Measurements from ENCODE around the gene FLVCR1.

The FLVCR1 gene

DNA sequence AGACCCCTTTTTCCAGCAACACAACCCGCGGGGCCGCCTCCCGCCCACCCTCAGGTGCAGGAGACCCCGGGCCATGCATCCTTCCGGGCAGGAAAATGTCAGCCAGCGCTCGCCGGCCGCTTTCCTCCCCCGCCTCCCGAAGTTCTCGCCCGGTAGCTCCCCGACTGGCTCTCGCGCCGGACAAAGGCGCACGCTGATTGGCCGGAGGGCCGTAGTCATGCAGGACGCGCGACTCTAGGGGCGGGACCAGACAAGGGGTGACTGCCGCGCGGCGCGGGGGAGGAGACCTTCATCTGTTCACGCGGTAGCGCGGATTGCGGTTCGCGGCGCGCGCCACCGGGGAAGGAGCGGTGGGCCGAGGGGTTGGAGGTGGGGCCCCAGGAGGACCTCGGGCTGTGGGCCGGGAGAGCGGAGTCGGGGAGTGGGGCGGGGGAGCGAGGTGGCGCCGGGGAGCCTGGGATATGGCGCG lies at the start of gene FLVCR1:
Gene FLVCR1, plus strand, starts transcription at position 284 of the 469 bp plus-strand sequence. Its CDS starts 178 bp downstream, at position 462.
- H3K27me3 ChIP-seq (ENCODE audit: control insufficient read depth in 1 of 2, insufficient read depth in 2 of 2, low read length in 2 of 2), result no peaks in the 10 kb centered on the region
- H3K36me3 ChIP-seq (ENCODE audit: insufficient read depth, low read length), result no peaks in the 10 kb centered on the region
- no peaks in the 10 kb centered on the region for H3K9me3 ChIP-seq (ENCODE audit: low read length)
- peak within 1 kb of the TSS; percentile 68 for H3K9ac ChIP-seq (ENCODE audit: low read length)
- H3K4me3 ChIP-seq (ENCODE audit: low read depth in 1 of 2, low read length in 2 of 2), result peak within 1 kb of the TSS; percentile 84 to 100
- H3K4me1 ChIP-seq (ENCODE audit: insufficient read depth, low read length), result peaks cover 19% of the 10 kb centered on the region
- H3K27ac ChIP-seq (ENCODE audit: low read depth, low read length), result peak within 1 kb of the TSS; percentile 96

GRCh38 chr1:212814537-212815334 lies 43.3 kb upstream of the FLVCR1 start:
- Histone ChIP-seq H3K27ac (ENCODE audit: low read depth, low read length) (no peak overlapping the region), H3K4me1 (ENCODE audit: insufficient read depth, low read length) (peaks cover 5% of the 10 kb centered on the region), H3K9ac (ENCODE audit: low read length) (no peak overlapping the region), H3K4me3 (ENCODE audit: low read depth in 1 of 2, low read length in 2 of 2) (no peak overlapping the region), H3K9me3 (ENCODE audit: low read length) (no peaks in the 10 kb centered on the region), H3K27me3 (ENCODE audit: control insufficient read depth in 1 of 2, insufficient read depth in 2 of 2, low read length in 2 of 2) (no peaks in the 10 kb centered on the region), H3K36me3 (ENCODE audit: insufficient read depth, low read length) (no peaks in the 10 kb centered on the region)

GRCh38 chr1:212816567-212817278 lies 41.4 kb upstream of the FLVCR1 start:
- Histone ChIP-seq H3K27me3 (ENCODE audit: control insufficient read depth in 1 of 2, insufficient read depth in 2 of 2, low read length in 2 of 2) (no peaks in the 10 kb centered on the region), H3K9ac (ENCODE audit: low read length) (no peak overlapping the region), H3K27ac (ENCODE audit: low read depth, low read length) (no peak overlapping the region), H3K4me3 (ENCODE audit: low read depth in 1 of 2, low read length in 2 of 2) (no peak overlapping the region), H3K9me3 (ENCODE audit: low read length) (no peaks in the 10 kb centered on the region), H3K4me1 (ENCODE audit: insufficient read depth, low read length) (peaks cover 5% of the 10 kb centered on the region), H3K36me3 (ENCODE audit: insufficient read depth, low read length) (no peaks in the 10 kb centered on the region)

- H3K36me3 ChIP-seq (ENCODE audit: insufficient read depth, low read length), result no peaks in the 10 kb centered on the region
- no peaks in the 10 kb centered on the region for H3K9me3 ChIP-seq (ENCODE audit: low read length)
- H3K4me1 ChIP-seq (ENCODE audit: insufficient read depth, low read length), result peaks cover 3% of the 10 kb centered on the region
- H3K27me3 ChIP-seq (ENCODE audit: control insufficient read depth in 1 of 2, insufficient read depth in 2 of 2, low read length in 2 of 2), result no peaks in the 10 kb centered on the region
- H3K27ac ChIP-seq (ENCODE audit: low read depth, low read length), result no peak overlapping the region
- H3K9ac ChIP-seq (ENCODE audit: low read length), result no peak overlapping the region
- no peak overlapping the region for H3K4me3 ChIP-seq (ENCODE audit: low read depth in 1 of 2, low read length in 2 of 2)
These were observed 38.3 kb upstream of the FLVCR1 start for GRCh38 chr1:212819726-212820125.

DNA sequence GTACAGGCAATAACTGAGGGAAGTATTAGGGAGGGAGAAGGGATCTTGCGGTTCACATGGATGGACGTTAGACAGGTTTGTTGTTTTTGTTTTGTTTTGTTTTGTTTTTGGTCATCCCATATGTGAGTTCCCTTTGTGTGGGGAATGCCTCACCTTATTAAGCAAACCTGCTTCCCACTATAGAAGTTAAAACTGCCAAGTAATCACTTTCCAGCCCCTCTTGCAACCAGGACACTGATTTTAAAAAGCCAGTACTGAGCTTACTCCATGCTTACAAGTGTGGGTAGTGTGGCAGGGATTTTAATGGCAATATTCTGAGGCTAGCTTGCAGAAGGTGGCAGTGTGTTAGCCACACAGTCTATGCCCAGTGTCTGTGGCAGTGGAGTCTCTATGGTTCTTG lies 37.1 kb upstream of the FLVCR1 start:
- Histone ChIP-seq H3K27me3 (ENCODE audit: control insufficient read depth in 1 of 2, insufficient read depth in 2 of 2, low read length in 2 of 2) (no peaks in the 10 kb centered on the region), H3K9ac (ENCODE audit: low read length) (no peak overlapping the region), H3K4me3 (ENCODE audit: low read depth in 1 of 2, low read length in 2 of 2) (no peak overlapping the region), H3K36me3 (ENCODE audit: insufficient read depth, low read length) (no peaks in the 10 kb centered on the region), H3K4me1 (ENCODE audit: insufficient read depth, low read length) (no peaks in the 10 kb centered on the region), H3K9me3 (ENCODE audit: low read length) (no peaks in the 10 kb centered on the region), H3K27ac (ENCODE audit: low read depth, low read length) (no peak overlapping the region)

GRCh38 chr1:212822956-212823355 lies 35.1 kb upstream of the FLVCR1 start:
- Histone ChIP-seq H3K9me3 (ENCODE audit: low read length) (no peaks in the 10 kb centered on the region), H3K4me3 (ENCODE audit: low read depth in 1 of 2, low read length in 2 of 2) (no peak overlapping the region), H3K36me3 (ENCODE audit: insufficient read depth, low read length) (no peaks in the 10 kb centered on the region), H3K27me3 (ENCODE audit: control insufficient read depth in 1 of 2, insufficient read depth in 2 of 2, low read length in 2 of 2) (no peaks in the 10 kb centered on the region), H3K4me1 (ENCODE audit: insufficient read depth, low read length) (no peaks in the 10 kb centered on the region), H3K9ac (ENCODE audit: low read length) (no peak overlapping the region), H3K27ac (ENCODE audit: low read depth, low read length) (no peak overlapping the region)

GRCh38 chr1:212824201-212824600 lies 33.9 kb upstream of the FLVCR1 start:
- no peaks in the 10 kb centered on the region for H3K36me3 ChIP-seq (ENCODE audit: insufficient read depth, low read length)
- no peaks in the 10 kb centered on the region for H3K27me3 ChIP-seq (ENCODE audit: control insufficient read depth in 1 of 2, insufficient read depth in 2 of 2, low read length in 2 of 2)
- H3K9ac ChIP-seq (ENCODE audit: low read length), result no peak overlapping the region
- no peak overlapping the region for H3K4me3 ChIP-seq (ENCODE audit: low read depth in 1 of 2, low read length in 2 of 2)
- H3K27ac ChIP-seq (ENCODE audit: low read depth, low read length), result no peak overlapping the region
- no peaks in the 10 kb centered on the region for H3K4me1 ChIP-seq (ENCODE audit: insufficient read depth, low read length)
- no peaks in the 10 kb centered on the region for H3K9me3 ChIP-seq (ENCODE audit: low read length)

- H3K27me3 ChIP-seq (ENCODE audit: control insufficient read depth in 1 of 2, insufficient read depth in 2 of 2, low read length in 2 of 2), result no peaks in the 10 kb centered on the region
- H3K9me3 ChIP-seq (ENCODE audit: low read length), result no peaks in the 10 kb centered on the region
- no peak overlapping the region for H3K4me3 ChIP-seq (ENCODE audit: low read depth in 1 of 2, low read length in 2 of 2)
- H3K9ac ChIP-seq (ENCODE audit: low read length), result no peak overlapping the region
- no peaks in the 10 kb centered on the region for H3K36me3 ChIP-seq (ENCODE audit: insufficient read depth, low read length)
- no peak overlapping the region for H3K27ac ChIP-seq (ENCODE audit: low read depth, low read length)
- H3K4me1 ChIP-seq (ENCODE audit: insufficient read depth, low read length), result no peaks in the 10 kb centered on the region
These were observed 32.1 kb upstream of the FLVCR1 start for GRCh38 chr1:212825798-212826452.

GRCh38 chr1:212827171-212827776 lies 30.8 kb upstream of the FLVCR1 start:
- H3K36me3 ChIP-seq (ENCODE audit: insufficient read depth, low read length), result no peaks in the 10 kb centered on the region
- H3K9me3 ChIP-seq (ENCODE audit: low read length), result no peaks in the 10 kb centered on the region
- H3K4me3 ChIP-seq (ENCODE audit: low read depth in 1 of 2, low read length in 2 of 2), result no peak overlapping the region
- H3K4me1 ChIP-seq (ENCODE audit: insufficient read depth, low read length), result no peaks in the 10 kb centered on the region
- no peak overlapping the region for H3K9ac ChIP-seq (ENCODE audit: low read length)
- H3K27ac ChIP-seq (ENCODE audit: low read depth, low read length), result no peak overlapping the region
- H3K27me3 ChIP-seq (ENCODE audit: control insufficient read depth in 1 of 2, insufficient read depth in 2 of 2, low read length in 2 of 2), result no peaks in the 10 kb centered on the region

- H3K4me3 ChIP-seq (ENCODE audit: low read depth in 1 of 2, low read length in 2 of 2), result no peak overlapping the region
- H3K36me3 ChIP-seq (ENCODE audit: insufficient read depth, low read length), result no peaks in the 10 kb centered on the region
- H3K27me3 ChIP-seq (ENCODE audit: control insufficient read depth in 1 of 2, insufficient read depth in 2 of 2, low read length in 2 of 2), result no peaks in the 10 kb centered on the region
- no peaks in the 10 kb centered on the region for H3K4me1 ChIP-seq (ENCODE audit: insufficient read depth, low read length)
- H3K9me3 ChIP-seq (ENCODE audit: low read length), result no peaks in the 10 kb centered on the region
- H3K9ac ChIP-seq (ENCODE audit: low read length), result no peak overlapping the region
- no peak overlapping the region for H3K27ac ChIP-seq (ENCODE audit: low read depth, low read length)
These were observed 30.2 kb upstream of the FLVCR1 start for GRCh38 chr1:212827831-212828278.

DNA sequence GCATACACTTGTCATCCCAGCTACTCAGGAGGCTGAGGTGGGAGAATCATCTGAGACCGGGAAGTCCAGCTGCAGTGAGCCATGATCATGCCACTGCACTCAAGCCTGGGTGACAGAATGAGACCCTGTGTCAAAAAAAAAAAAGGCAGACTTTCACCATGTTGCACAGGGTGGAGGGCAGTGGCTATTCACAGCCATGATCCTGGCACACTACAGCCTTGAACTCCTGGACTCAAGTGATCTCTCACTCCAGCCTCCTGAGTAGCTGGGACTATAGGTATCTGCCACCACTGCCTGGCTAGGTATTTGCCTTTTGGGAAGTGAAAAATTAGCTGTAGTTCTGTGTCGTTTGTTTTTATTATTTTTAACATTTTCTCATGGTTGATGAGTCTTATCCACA lies 29.7 kb upstream of the FLVCR1 start:
- H3K27me3 ChIP-seq (ENCODE audit: control insufficient read depth in 1 of 2, insufficient read depth in 2 of 2, low read length in 2 of 2), result no peaks in the 10 kb centered on the region
- H3K36me3 ChIP-seq (ENCODE audit: insufficient read depth, low read length), result no peaks in the 10 kb centered on the region
- H3K4me1 ChIP-seq (ENCODE audit: insufficient read depth, low read length), result no peaks in the 10 kb centered on the region
- no peak overlapping the region for H3K27ac ChIP-seq (ENCODE audit: low read depth, low read length)
- no peak overlapping the region for H3K9ac ChIP-seq (ENCODE audit: low read length)
- H3K4me3 ChIP-seq (ENCODE audit: low read depth in 1 of 2, low read length in 2 of 2), result no peak overlapping the region
- H3K9me3 ChIP-seq (ENCODE audit: low read length), result no peaks in the 10 kb centered on the region

Measured in muscle layer of colon (tissue), 2 donors.